Subcutaneous abdominal adipose tissue (tissue), 5 donors: ENCODE measurements around the gene SLC15A2.

ENCODE experiments used
- H3K27ac ChIP-seq: one replicate; pipeline ENCODE4 v1.7.0; 2013; ENCODE audit warnings: low read depth, mild to moderate bottlenecking, inconsistent platforms, low read length, moderate library complexity
- H3K27me3 ChIP-seq, 5 donors: one replicate each; pipeline ENCODE4 v1.7.0; 2013; ENCODE audit warnings: low read length in 5 of 5, inconsistent platforms in 1 of 5; ENCODE audit not compliant: control insufficient read depth in 5 of 5, insufficient read depth in 4 of 5
- H3K36me3 ChIP-seq, 5 donors: one replicate each; pipeline ENCODE4 v1.7.0; 2013; ENCODE audit warnings: low read length in 5 of 5; ENCODE audit not compliant: control insufficient read depth in 5 of 5, insufficient read depth in 5 of 5
- H3K4me1 ChIP-seq, 5 donors: one replicate each; pipeline ENCODE4 v1.7.0; 2013; ENCODE audit warnings: low read length in 5 of 5, mild to moderate bottlenecking in 3 of 5, moderate library complexity in 1 of 5; ENCODE audit not compliant: control insufficient read depth in 5 of 5, insufficient read depth in 5 of 5
- H3K4me3 ChIP-seq, 5 donors: one replicate each; pipeline ENCODE4 v1.7.0; 2013; ENCODE audit warnings: low read length in 5 of 5, low read depth in 1 of 5
- H3K9ac ChIP-seq, 5 donors: one replicate each; pipeline ENCODE4 v1.7.0; 2013; ENCODE audit warnings: low read length in 5 of 5, mild to moderate bottlenecking in 4 of 5, moderate library complexity in 3 of 5
- H3K9me3 ChIP-seq, 5 donors: one replicate each; pipeline ENCODE4 v1.7.0; 2013; ENCODE audit warnings: low read length in 5 of 5; ENCODE audit not compliant: control insufficient read depth in 5 of 5
- donor health status: healthy.
- donor health status: healthy.
- donor health status: healthy.
- donor health status: healthy.
- donor health status: healthy.

SLC15A2 gene

DNA sequence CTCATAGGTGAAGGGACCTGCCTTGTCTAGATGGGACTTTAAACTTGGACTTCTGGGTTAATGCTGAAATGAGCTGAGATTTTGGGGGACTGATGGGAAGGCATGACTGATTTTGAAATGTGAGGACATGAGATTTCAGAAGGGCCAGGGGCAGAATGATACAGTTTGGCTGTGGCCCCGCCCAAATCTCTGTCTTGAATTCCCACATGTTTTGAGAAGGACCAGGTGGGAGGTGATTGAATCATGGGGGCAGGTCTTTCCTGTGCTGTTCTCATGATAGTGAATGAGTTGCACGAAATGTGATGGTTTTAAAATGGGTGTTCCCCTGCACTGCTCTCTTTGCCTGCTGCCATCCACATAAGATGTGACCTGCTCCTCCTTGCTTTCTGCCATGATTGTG is 85.0 kb downstream of the SLC15A2 start:
- H3K27me3 ChIP-seq: no peaks in the 10 kb centered on the region
- H3K27ac ChIP-seq: no peak overlapping the region
- H3K36me3 ChIP-seq: no peaks in the 10 kb centered on the region
- no peaks in the 10 kb centered on the region for H3K4me1 ChIP-seq
- no peak overlapping the region for H3K9ac ChIP-seq
- no peak overlapping the region for H3K4me3 ChIP-seq
- H3K9me3 ChIP-seq: peaks cover 0 to 15% (median 11%) of the 10 kb centered on the region in 5 donors

- Histone ChIP-seq H3K27ac (no peak overlapping the region), H3K9ac (no peak overlapping the region), H3K4me1 (no peaks in the 10 kb centered on the region), H3K4me3 (no peak overlapping the region), H3K36me3 (no peaks in the 10 kb centered on the region), H3K27me3 (no peaks in the 10 kb centered on the region), H3K9me3 (peaks cover 0 to 19% (median 9%) of the 10 kb centered on the region in 5 donors)
Measured at GRCh38 chr3:121979734-121980449, 85.7 kb downstream of the SLC15A2 start.

DNA sequence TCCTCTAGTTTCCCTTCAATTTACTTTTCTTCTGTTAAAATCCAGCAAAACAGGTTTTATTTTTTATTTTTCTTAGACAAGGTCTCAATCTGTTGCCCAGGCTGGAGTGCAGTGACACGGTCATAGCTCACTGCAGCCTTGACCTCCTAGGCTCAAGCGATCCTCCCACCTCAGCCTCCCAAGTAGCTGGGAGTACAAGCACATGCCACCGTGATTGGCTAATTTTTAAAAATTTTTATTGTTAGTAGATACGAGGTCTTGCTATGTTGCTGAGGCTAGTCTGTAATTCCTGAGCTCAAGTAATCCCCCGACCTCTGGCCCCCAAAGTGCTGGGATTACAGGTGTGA is 86.2 kb downstream of the SLC15A2 start:
- Histone ChIP-seq H3K9ac (no peak overlapping the region), H3K9me3 (peaks cover 0 to 19% (median 9%) of the 10 kb centered on the region in 5 donors), H3K4me1 (no peaks in the 10 kb centered on the region), H3K27ac (no peak overlapping the region), H3K27me3 (no peaks in the 10 kb centered on the region), H3K4me3 (no peak overlapping the region), H3K36me3 (no peaks in the 10 kb centered on the region)

DNA sequence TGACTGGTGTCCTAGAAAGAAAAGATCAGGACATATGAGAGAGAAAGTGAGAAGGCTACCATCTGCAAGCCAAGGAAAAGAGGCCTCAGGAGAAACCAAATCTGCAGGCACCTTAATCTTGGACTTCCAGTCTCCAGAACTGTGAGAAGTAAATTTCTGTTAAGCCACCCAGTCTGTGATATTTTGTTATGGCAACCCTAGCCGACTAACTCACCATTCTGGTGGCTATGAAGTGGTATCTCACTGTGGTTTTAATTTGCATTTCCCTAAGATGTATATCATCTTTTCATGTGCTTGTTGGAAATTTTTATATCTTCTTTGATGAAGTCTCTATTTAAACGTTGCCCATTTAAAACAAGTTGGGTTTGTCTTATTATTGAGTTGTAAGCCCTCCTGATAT is 87.3 kb downstream of the SLC15A2 start:
- Histone ChIP-seq H3K4me3 (no peak overlapping the region), H3K27ac (no peak overlapping the region), H3K9me3 (peaks cover 0 to 19% (median 9%) of the 10 kb centered on the region in 5 donors), H3K4me1 (no peaks in the 10 kb centered on the region), H3K9ac (no peak overlapping the region), H3K36me3 (no peaks in the 10 kb centered on the region), H3K27me3 (no peaks in the 10 kb centered on the region)

- Histone ChIP-seq H3K9ac (no peak overlapping the region), H3K4me1 (no peaks in the 10 kb centered on the region), H3K9me3 (peaks cover 0 to 13% (median 8%) of the 10 kb centered on the region in 5 donors), H3K36me3 (no peaks in the 10 kb centered on the region), H3K27me3 (no peaks in the 10 kb centered on the region), H3K27ac (no peak overlapping the region), H3K4me3 (no peak overlapping the region)
Measured at GRCh38 chr3:121985846-121986245, 91.6 kb downstream of the SLC15A2 start.

- Histone ChIP-seq H3K4me1 (no peaks in the 10 kb centered on the region), H3K9me3 (peaks cover 0 to 13% (median 7%) of the 10 kb centered on the region in 5 donors), H3K4me3 (no peak overlapping the region), H3K9ac (no peak overlapping the region), H3K36me3 (no peaks in the 10 kb centered on the region), H3K27ac (no peak overlapping the region), H3K27me3 (no peaks in the 10 kb centered on the region)
Measured at GRCh38 chr3:121988146-121988545, 93.9 kb downstream of the SLC15A2 start.

GRCh38 chr3:121989943-121990342 is 95.7 kb downstream of the SLC15A2 start:
- Histone ChIP-seq H3K27ac (no peak overlapping the region), H3K9me3 (no peaks in the 10 kb centered on the region), H3K27me3 (no peaks in the 10 kb centered on the region), H3K4me3 (no peak overlapping the region), H3K4me1 (peaks cover 0 to 4% (median 0%) of the 10 kb centered on the region in 5 donors), H3K36me3 (no peaks in the 10 kb centered on the region), H3K9ac (no peak overlapping the region)

DNA sequence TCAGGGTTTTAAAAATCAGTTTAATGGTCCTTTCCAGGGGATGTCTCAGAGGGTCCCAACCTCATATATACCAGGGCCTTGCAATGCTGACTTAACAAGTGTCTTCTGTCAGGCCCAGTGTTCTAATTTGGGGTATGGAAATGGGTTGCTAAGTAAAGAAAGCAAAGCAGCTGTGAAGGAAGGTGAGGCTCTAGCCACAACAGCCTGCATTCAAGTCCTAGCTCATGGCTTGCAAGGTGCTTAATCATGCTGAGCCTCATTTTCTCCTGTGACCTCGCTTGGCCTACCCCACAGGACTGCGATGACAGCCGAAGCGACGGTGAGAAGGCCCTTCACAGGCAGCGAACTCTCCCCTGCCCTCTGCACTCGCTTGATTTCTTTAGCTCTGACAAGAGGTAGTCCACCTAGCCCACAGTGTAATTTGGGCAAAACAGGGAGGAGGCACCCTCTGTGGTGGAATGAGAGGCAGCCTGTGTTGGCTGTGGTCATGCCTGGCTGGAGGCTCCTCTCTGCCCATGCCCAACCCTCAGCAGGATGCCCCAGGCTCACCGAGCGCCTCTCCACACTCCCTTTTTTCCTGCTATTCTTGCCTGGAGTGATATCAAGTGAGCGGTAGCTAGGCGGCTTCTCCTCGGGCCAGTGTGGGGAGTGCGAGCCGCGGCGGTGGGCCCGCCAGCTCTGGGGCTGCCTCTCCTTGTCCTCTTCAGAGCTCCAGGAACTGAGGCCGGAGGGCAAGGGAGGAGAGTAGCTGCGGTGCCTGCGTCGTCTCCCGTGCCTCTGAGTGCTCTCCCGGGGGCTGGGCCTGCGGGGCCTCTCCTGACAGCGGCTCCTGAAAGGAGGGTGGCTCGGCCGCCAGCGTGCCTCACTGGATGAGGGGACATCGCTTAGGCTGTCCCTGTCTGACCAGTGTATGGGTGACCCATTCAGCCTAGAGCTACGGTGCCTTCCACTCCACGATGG is 98.7 kb downstream of the SLC15A2 start:
- Histone ChIP-seq H3K27ac (no peak overlapping the region), H3K36me3 (no peaks in the 10 kb centered on the region), H3K4me1 (peaks cover 0 to 28% (median 15%) of the 10 kb centered on the region in 5 donors)

More for the DNA sequence above, 98.7 kb downstream of the SLC15A2 start:
- Histone ChIP-seq H3K9ac (no peak overlapping the region), H3K4me3 (no peak overlapping the region), H3K27me3 (no peaks in the 10 kb centered on the region), H3K9me3 (no peaks in the 10 kb centered on the region)
